HCT116 (cell line): ENCODE data around the gene PIP5KL1. TPM values are rescaled to one million over a fixed set of nuclear protein-coding genes. Genes with fewer than 3 reads are reported as not detected.

Experiments used
- ATAC-seq: fragments of 200-7000 bp; cut with Tn5 transposase; 2 replicates; pipeline ENCODE4 v1.9.1; 2020; ENCODE audit warnings: mild to moderate bottlenecking, moderate library complexity
- BruUV-seq: library from RNA; stranded (reverse); fragments of 400-500 nt; replicated peaks from 2 replicates; lab custom pipeline; 2021; lab: Mats Ljungman, UMichigan
- CTCF ChIA-PET: fragments of 300-600 bp; sonication (Branson Sonifier 250); formaldehyde crosslinking; loops from one replicate; lab custom pipeline; 2021; ENCODE audit warnings: antibody characterized with exemption; lab: Charles Lee
- POLR2A ChIA-PET: fragments of 300-600, 350-600 bp; sonication (Branson Sonifier 250); formaldehyde crosslinking; loops from one replicate; lab custom pipeline; 2021; ENCODE audit warnings: antibody characterized with exemption; lab: Charles Lee
- RAD21 ChIA-PET, 2 experiments: fragments of 300-600 bp; sonication (Branson Sonifier 250); formaldehyde crosslinking; loops; one replicate each; lab custom pipeline; 2023; ENCODE audit warnings: low total read pairs in 2 of 2; ENCODE audit not compliant: uncharacterized antibody in 2 of 2, unreplicated experiment in 2 of 2, low non-redundant PET in 1 of 2; lab: Charles Lee
- DNase-seq: peaks from one replicate; pipeline ENCODE4 v3.0.0-alpha.2; 2010; ENCODE audit warnings: low read depth, low spot score
- H2AFZ ChIP-seq: fragments of 200-600 bp; shearing (Covaris generic), sonication (generic); 2 replicates; pipeline ENCODE4 v1.6.1; 2017; ENCODE audit warnings: low read depth, mixed run types, mixed read lengths, antibody characterized with exemption, low read length; ENCODE audit not compliant: poor library complexity, severe bottlenecking
- H3K27ac ChIP-seq: 2 replicates; pipeline ENCODE4 v1.5.1; 2012; ENCODE audit warnings: low read depth, low read length
- H3K27me3 ChIP-seq: fragments of 200-600 bp; sonication (generic); 2 replicates; pipeline ENCODE4 v1.6.1; 2016; ENCODE audit warnings: mixed run types, low read length, mixed read lengths; ENCODE audit not compliant: insufficient read depth
- H3K36me3 ChIP-seq, 2 experiments: fragments of 200-500 bp in 1 of 2; fragments of 200-600 bp in 1 of 2; sonication (Bioruptor generic) in 1 of 2; sonication (generic) in 1 of 2; 2 replicates each; pipeline versions ENCODE4 v1.5.1 to v1.6.1; 2014 to 2016; ENCODE audit warnings: low read length in 2 of 2, inconsistent platforms in 1 of 2, mixed read lengths in 1 of 2, mixed run types in 1 of 2; ENCODE audit not compliant: insufficient read depth in 2 of 2, control insufficient read depth in 1 of 2
- H3K4me1 ChIP-seq, 2 experiments: fragments of 200-600 bp in 1 of 2; sonication (generic) in 1 of 2; 2 replicates each; pipeline versions ENCODE4 v1.5.1 to v1.6.1; 2012 to 2017; ENCODE audit warnings: low read length in 2 of 2, inconsistent platforms in 1 of 2, mild to moderate bottlenecking in 1 of 2, mixed read lengths in 1 of 2, mixed run types in 1 of 2, moderate library complexity in 1 of 2; ENCODE audit not compliant: insufficient read depth in 2 of 2, control insufficient read depth in 1 of 2
- H3K4me2 ChIP-seq: fragments of 200-600 bp; sonication (generic); 2 replicates; pipeline ENCODE4 v1.6.1; 2017; ENCODE audit warnings: mixed run types, low read length, mixed read lengths
- H3K4me3 ChIP-seq, 2 experiments: fragments of 200-600 bp in 1 of 2; sonication (generic) in 1 of 2; replicated peaks in 1 of 2; 2 replicates each; pipeline ENCODE4 v1.5.1; 2011 to 2016; ENCODE audit warnings: low read length in 2 of 2, control low read depth in 1 of 2, low read depth in 1 of 2, mild to moderate bottlenecking in 1 of 2, mixed read lengths in 1 of 2, mixed run types in 1 of 2
- H3K79me2 ChIP-seq: fragments of 200-600 bp; sonication (generic); 2 replicates; pipeline ENCODE4 v1.6.1; 2017; ENCODE audit warnings: mild to moderate bottlenecking, mixed run types, low read length, moderate library complexity, mixed read lengths; ENCODE audit not compliant: insufficient read depth
- H3K9ac ChIP-seq: fragments of 200-600 bp; sonication (generic); 2 replicates; pipeline ENCODE4 v1.6.1; 2016; ENCODE audit warnings: low read length, mixed read lengths
- H3K9me2 ChIP-seq: fragments of 200-600 bp; sonication (generic), shearing (Covaris generic); 2 replicates; pipeline ENCODE4 v1.6.1; 2017; ENCODE audit warnings: mixed run types, mild to moderate bottlenecking, moderate library complexity; ENCODE audit not compliant: insufficient read depth
- H3K9me3 ChIP-seq, 2 experiments: fragments of 200-500 bp in 1 of 2; fragments of 200-600 bp in 1 of 2; sonication (Bioruptor generic) in 1 of 2; sonication (generic) in 1 of 2; 2 replicates each; pipeline ENCODE4 v1.6.1; 2014 to 2017; ENCODE audit warnings: low read length in 2 of 2, mixed read lengths in 2 of 2, inconsistent platforms in 1 of 2, low read depth in 1 of 2, mild to moderate bottlenecking in 1 of 2, mixed run types in 1 of 2, moderate library complexity in 1 of 2; ENCODE audit not compliant: control insufficient read depth in 1 of 2, insufficient read depth in 1 of 2
- H4K20me1 ChIP-seq: fragments of 200-600 bp; sonication (generic), shearing (Covaris generic); 2 replicates; pipeline ENCODE4 v1.6.1; 2017; ENCODE audit warnings: mixed run types, mild to moderate bottlenecking, moderate library complexity; ENCODE audit not compliant: insufficient read depth
- CEBPB ChIP-seq: IDR thresholded peaks from 2 replicates; pipeline ENCODE4 v1.6.1; 2012; ENCODE audit warnings: low read depth
- ELF1 ChIP-seq: IDR thresholded peaks from 2 replicates; pipeline ENCODE4 v1.6.1; 2012; ENCODE audit warnings: low read depth, borderline replicate concordance
- JUND ChIP-seq: IDR thresholded peaks from 2 replicates; pipeline ENCODE4 v1.6.1; 2012
- POLR2A ChIP-seq: IDR thresholded peaks from 2 replicates; pipeline ENCODE4 v1.7.0; 2011; ENCODE audit warnings: borderline replicate concordance; ENCODE audit not compliant: insufficient read depth, insufficient read length; ENCODE audit errors: extremely low read depth
- POLR2AphosphoS5 ChIP-seq: IDR thresholded peaks from 2 replicates; pipeline ENCODE4 v1.6.1; 2011; ENCODE audit warnings: mild to moderate bottlenecking, low read depth, low read length, moderate library complexity
- SIN3A ChIP-seq: IDR thresholded peaks from 2 replicates; pipeline ENCODE4 v1.6.1; 2012; ENCODE audit warnings: low read depth
- SP1 ChIP-seq: IDR thresholded peaks from 2 replicates; pipeline ENCODE4 v1.6.1; 2012; ENCODE audit warnings: low read depth
- TCF7L2 ChIP-seq: IDR thresholded peaks from 2 replicates; pipeline ENCODE4 v1.7.0; 2011; ENCODE audit warnings: borderline replicate concordance, inconsistent platforms; ENCODE audit not compliant: insufficient read depth, insufficient read length; ENCODE audit errors: extremely low read depth
- YY1 ChIP-seq: IDR thresholded peaks from 2 replicates; pipeline ENCODE4 v1.6.1; 2011; ENCODE audit warnings: low read length, low read depth, moderate library complexity, mild to moderate bottlenecking; ENCODE audit not compliant: insufficient replicate concordance; ENCODE audit errors: extremely low read depth
- intact Hi-C: fragments of 100-400 bp; cut with micrococcal nuclease; formaldehyde crosslinking; loops from 2 replicates; pipeline ENCODE4 v1.10.0; 2022
- total RNA-seq: library from RNA; stranded (reverse); gene quantifications from one replicate; pipeline ENCODE4 v1.2.1, GENCODE V29; 2021; ENCODE audit not compliant: unreplicated experiment
- TF ChIP-seq, protein P1 (sequence below): IDR thresholded peaks from 2 replicates; pipeline ENCODE4 v1.6.1; 2012
- TF ChIP-seq, protein P2 (sequence below): IDR thresholded peaks from 2 replicates; pipeline ENCODE4 v1.6.1; 2012; ENCODE audit warnings: low read depth

Gene PIP5KL1
- total RNA-seq, 1 experiment from 2014 or later, result 37.6 TPM

DNA sequence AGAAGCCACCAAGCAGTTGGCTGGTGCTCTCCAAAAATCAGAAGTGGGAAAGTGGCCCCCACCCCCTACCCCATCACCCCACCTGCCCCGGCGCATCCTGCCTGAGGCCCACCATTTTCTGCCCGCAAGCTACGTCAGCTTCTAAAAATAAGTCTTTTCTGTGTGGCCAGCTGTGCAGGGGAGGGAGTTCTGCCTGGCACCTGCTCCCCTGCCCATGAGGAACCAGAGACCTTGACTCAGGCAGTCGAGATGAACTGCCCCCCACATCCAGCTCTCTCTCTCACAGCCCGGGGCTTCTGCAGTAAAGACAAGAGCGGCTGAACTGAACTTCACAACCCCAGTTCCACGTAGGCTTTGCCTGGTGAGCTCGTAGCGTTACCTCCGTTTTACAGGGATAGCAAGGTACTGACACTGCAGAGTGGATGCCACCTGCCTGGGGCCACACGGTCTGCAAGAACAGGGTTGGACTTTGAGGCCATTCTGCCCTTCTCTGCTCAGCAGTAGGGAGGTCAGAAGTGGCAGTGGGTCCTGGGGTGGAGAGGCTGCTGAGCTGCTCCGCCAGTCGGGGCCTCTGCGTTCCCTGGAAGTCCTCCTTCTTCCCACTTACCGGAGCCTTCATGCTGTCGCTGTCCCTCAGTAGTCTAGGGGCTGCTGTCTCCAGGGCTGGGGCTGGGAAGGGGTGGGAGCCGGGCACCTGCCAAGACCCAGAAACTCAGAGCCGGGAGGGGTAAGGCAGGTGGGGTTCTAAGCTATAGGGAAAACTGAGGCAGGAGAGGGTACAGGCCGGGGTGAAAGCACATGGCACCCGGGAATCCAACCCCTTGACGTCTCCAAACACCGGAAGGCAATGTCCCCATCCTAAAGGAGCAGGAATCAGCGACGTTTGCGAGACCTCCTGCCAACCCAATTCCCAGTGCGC lies 14.5 kb downstream of the PIP5KL1 start:
- peak overlapping the region; percentile 85 to 91 for H3K4me3 ChIP-seq
- no peaks in the 10 kb centered on the region for H3K27me3 ChIP-seq
- peaks cover 18% of the 10 kb centered on the region for H3K79me2 ChIP-seq
- DNase-seq (no peak), ATAC-seq (peak; percentile 2)
- intact Hi-C loops, result loop anchor here (5.0 kb wide), 2 partner anchors 129 to 354 kb away; partner anchors contain the start of gene CDK9
- POLR2A ChIA-PET, result interaction anchor here (0.6 to 1.2 kb wide), 6 partner anchors 10 to 45 kb away, joined by 3 to 4 read pairs (median 4); no protein-coding TSS in a partner anchor
- peaks cover 48 to 61% of the 10 kb centered on the region in 2 experiments for H3K4me1 ChIP-seq
- H4K20me1 ChIP-seq, result no peaks in the 10 kb centered on the region
- H3K9me3 ChIP-seq, result no peaks in the 10 kb centered on the region
- H3K4me2 ChIP-seq, result peak overlapping the region; percentile 95
- no peaks in the 10 kb centered on the region for H3K9me2 ChIP-seq
- BruUV-seq, result TSS peak; percentile 64
- no peak overlapping the region for H2AFZ ChIP-seq
- TF ChIP-seq ELF1, result no peak
- no peak for TF ChIP-seq POLR2AphosphoS5
- TF ChIP-seq CEBPB, result no peak
- no peak for TF ChIP-seq POLR2A
- TF ChIP-seq JUND, result no peak
- peak overlapping the region; percentile 86 for H3K9ac ChIP-seq
- CTCF ChIA-PET, result interaction anchor here (1.1 to 2.0 kb wide), 4 partner anchors 10 to 194 kb away, joined by 3 to 8 read pairs (median 4); partner anchors contain the start of gene TOR2A
- peaks cover 0 to 13% of the 10 kb centered on the region in 2 experiments; a peak in 2 of 4 replicates for H3K36me3 ChIP-seq
- peak overlapping the region; percentile 65 for H3K27ac ChIP-seq
- RAD21 ChIA-PET, result interaction anchor here (0.7 to 1.2 kb wide), 4 partner anchors 19 to 181 kb away, joined by 3 read pairs; partner anchors contain the start of gene TOR2A (in 1 of the 2)

GRCh38 chr9:127915325-127915752 lies 15.2 kb downstream of the PIP5KL1 start:
- H3K27ac ChIP-seq, result peak overlapping the region; percentile 49; the same call in 1 of the 2 replicates
- ATAC-seq, result no peak
- TF ChIP-seq, protein P1, sequence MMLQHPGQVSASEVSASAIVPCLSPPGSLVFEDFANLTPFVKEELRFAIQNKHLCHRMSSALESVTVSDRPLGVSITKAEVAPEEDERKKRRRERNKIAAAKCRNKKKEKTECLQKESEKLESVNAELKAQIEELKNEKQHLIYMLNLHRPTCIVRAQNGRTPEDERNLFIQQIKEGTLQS, result no peak
- TF ChIP-seq YY1 (no peak), TCF7L2 (no peak), SIN3A (no peak), SP1 (no peak), ELF1 (no peak), POLR2AphosphoS5 (no peak)
- TF ChIP-seq, protein P2, sequence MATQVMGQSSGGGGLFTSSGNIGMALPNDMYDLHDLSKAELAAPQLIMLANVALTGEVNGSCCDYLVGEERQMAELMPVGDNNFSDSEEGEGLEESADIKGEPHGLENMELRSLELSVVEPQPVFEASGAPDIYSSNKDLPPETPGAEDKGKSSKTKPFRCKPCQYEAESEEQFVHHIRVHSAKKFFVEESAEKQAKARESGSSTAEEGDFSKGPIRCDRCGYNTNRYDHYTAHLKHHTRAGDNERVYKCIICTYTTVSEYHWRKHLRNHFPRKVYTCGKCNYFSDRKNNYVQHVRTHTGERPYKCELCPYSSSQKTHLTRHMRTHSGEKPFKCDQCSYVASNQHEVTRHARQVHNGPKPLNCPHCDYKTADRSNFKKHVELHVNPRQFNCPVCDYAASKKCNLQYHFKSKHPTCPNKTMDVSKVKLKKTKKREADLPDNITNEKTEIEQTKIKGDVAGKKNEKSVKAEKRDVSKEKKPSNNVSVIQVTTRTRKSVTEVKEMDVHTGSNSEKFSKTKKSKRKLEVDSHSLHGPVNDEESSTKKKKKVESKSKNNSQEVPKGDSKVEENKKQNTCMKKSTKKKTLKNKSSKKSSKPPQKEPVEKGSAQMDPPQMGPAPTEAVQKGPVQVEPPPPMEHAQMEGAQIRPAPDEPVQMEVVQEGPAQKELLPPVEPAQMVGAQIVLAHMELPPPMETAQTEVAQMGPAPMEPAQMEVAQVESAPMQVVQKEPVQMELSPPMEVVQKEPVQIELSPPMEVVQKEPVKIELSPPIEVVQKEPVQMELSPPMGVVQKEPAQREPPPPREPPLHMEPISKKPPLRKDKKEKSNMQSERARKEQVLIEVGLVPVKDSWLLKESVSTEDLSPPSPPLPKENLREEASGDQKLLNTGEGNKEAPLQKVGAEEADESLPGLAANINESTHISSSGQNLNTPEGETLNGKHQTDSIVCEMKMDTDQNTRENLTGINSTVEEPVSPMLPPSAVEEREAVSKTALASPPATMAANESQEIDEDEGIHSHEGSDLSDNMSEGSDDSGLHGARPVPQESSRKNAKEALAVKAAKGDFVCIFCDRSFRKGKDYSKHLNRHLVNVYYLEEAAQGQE, result no peak

More at GRCh38 chr9:127915325-127915752, 15.2 kb downstream of the PIP5KL1 start:
- no peak overlapping the region for H3K4me3 ChIP-seq
- H3K4me2 ChIP-seq, result peak overlapping the region; percentile 95
- ChIA-PET CTCF (interaction anchor here (2.0 kb wide), 1 partner anchor 45 kb away, joined by 4 read pairs; no protein-coding TSS in a partner anchor), RAD21 (interaction anchor here in 1 of 2 experiments (0.7 kb wide), 1 partner anchor 89 kb away, joined by 3 read pairs; no protein-coding TSS in a partner anchor), POLR2A (interaction anchor here (1.0 kb wide), 1 partner anchor 9 kb away, joined by 3 read pairs; no protein-coding TSS in a partner anchor)
- BruUV-seq, result no TSS peak
- H3K79me2 ChIP-seq, result peaks cover 18% of the 10 kb centered on the region
- H3K27me3 ChIP-seq, result no peaks in the 10 kb centered on the region
- no peaks in the 10 kb centered on the region for H3K9me2 ChIP-seq
- DNase-seq, result no peak
- H4K20me1 ChIP-seq, result no peaks in the 10 kb centered on the region
- peak overlapping the region; percentile 86 for H3K9ac ChIP-seq
- H2AFZ ChIP-seq, result no peak overlapping the region
- peaks cover 0 to 16% of the 10 kb centered on the region in 2 experiments; a peak in 2 of 4 replicates for H3K36me3 ChIP-seq
- H3K9me3 ChIP-seq, result no peaks in the 10 kb centered on the region
- intact Hi-C loops, result loop anchor here (5.0 kb wide), 2 partner anchors 128 to 353 kb away; partner anchors contain the start of gene CDK9
- H3K4me1 ChIP-seq, result peaks cover 43 to 54% of the 10 kb centered on the region in 2 experiments
